Tibial nerve (tissue), 4 donors: ENCODE results near the gene MCRIP1. TPM values are rescaled to one million over a fixed set of nuclear protein-coding genes. Genes with fewer than 3 reads are reported as not detected.

Experiments
- DNase-seq, 2 donors: peaks; one replicate each; pipeline ENCODE4 v3.0.0-alpha.2; 2019; ENCODE audit warnings: low spot score in 2 of 2
- H3K27ac ChIP-seq, 4 donors: fragments of 200-600 bp; sonication (generic) in 3 of 4; one replicate each; pipeline ENCODE4 v1.5.1; 2017 to 2019; ENCODE audit warnings: mild to moderate bottlenecking in 1 of 4
- H3K27me3 ChIP-seq, 2 donors: fragments of 200-600 bp; sonication (generic) in 1 of 2; one replicate each; pipeline versions ENCODE4 v1.5.1 to v1.6.0; 2017 to 2019
- H3K36me3 ChIP-seq, 3 donors: fragments of 200-600 bp; sonication (generic); one replicate each; pipeline ENCODE4 v1.5.1; 2018 to 2019
- H3K4me1 ChIP-seq, 4 donors: fragments of 200-600 bp; sonication (generic) in 3 of 4; one replicate each; pipeline ENCODE4 v1.5.1; 2017 to 2019
- H3K4me3 ChIP-seq, 4 donors: fragments of 200-600 bp; sonication (generic) in 3 of 4; one replicate each; pipeline ENCODE4 v1.5.1; 2017 to 2019; ENCODE audit warnings: mild to moderate bottlenecking in 1 of 4, moderate library complexity in 1 of 4
- H3K9me3 ChIP-seq, 4 donors: fragments of 200-600 bp; sonication (generic) in 3 of 4; one replicate each; pipeline ENCODE4 v1.5.1; 2017 to 2019
- EP300 ChIP-seq, 2 donors: sonication (generic); formaldehyde crosslinking; IDR thresholded peaks; one replicate each; pipeline ENCODE4 v1.6.1; 2017; ENCODE audit warnings: antibody characterized with exemption in 2 of 2, mild to moderate bottlenecking in 1 of 2
- POLR2A ChIP-seq, 2 donors: fragments of 450-650 bp; IDR thresholded peaks; one replicate each; pipeline ENCODE4 v1.6.1; 2017; ENCODE audit warnings: antibody characterized with exemption in 2 of 2, mild to moderate bottlenecking in 2 of 2, moderate library complexity in 2 of 2
- WGBS, 2 donors: methylation state at CpG; one replicate each; pipeline ENCODE4 v1.1.5; 2018; 5-methylcytosine and 5-hydroxymethylcytosine counted together
- total RNA-seq, 4 donors: library from RNA; depleted of rRNA; stranded (reverse); fragments of >200 nt; gene quantifications; one replicate each; pipeline ENCODE4 v1.1.0, GENCODE V29; 2016
- TF ChIP-seq, protein P1 (sequence below), 5 experiments: fragments of 200-600 bp in 3 of 5; fragments of 450-650 bp in 2 of 5; sonication (generic) in 3 of 5; IDR thresholded peaks; one replicate each; pipeline ENCODE4 v1.5.1; 2016 to 2019; ENCODE audit warnings: antibody characterized with exemption in 5 of 5, mild to moderate bottlenecking in 3 of 5, moderate library complexity in 2 of 5

MCRIP1 gene, protein sequence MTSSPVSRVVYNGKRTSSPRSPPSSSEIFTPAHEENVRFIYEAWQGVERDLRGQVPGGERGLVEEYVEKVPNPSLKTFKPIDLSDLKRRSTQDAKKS
- total RNA-seq, result 100 to 1,000 TPM in 1 of 4 donors, 10 to 100 TPM in 3; 78.7 to 105 (median 92.5) TPM

DNA sequence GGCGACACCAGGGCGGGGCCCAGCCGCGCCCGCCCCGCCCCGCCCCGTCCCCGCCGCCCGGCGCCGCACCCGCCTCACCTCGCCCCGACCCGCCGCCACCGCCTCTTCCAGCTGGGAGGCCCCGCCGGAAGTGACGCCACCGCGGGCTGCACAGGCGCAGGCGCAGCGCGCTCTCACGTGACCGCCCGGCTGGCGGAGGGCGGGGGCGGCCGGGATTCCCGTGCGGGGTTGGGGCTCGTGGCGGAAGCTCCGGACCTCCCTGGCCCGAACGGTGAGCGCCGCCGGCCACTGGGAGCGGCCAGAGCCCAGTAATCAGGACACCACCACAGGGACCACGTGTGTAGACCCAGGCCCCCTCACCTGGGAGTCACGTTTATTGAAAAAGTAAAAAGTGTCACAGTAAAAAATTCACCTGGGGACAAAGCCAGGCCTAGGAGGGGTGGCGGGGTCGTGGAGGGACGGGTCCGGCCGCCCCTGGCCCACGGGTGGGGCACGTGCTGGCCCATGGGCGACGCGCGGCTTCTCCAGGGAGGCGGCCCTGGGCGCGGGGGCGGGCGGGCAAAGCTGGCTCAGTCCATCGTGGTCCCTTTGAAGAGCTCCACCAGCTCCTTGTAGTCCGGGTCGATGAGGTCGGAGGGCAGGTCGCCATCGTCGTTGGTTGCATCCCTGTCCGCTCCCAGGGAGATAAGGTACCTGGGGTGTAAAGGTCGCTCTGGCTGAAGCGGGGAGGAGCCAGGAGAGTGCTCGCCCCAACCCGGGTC is at the start of gene MCRIP1:
Gene MCRIP1, minus strand, starts transcription at position 132 of the 761 bp plus-strand sequence. CDS start 8,785 bp downstream, outside the sequence.
- 1 to 3% methylated on average over 28 to 33 of the region's 76 CpGs for WGBS, 2 donors
- no peaks in the 10 kb centered on the region for H3K9me3 ChIP-seq
- peak within 1 kb of the TSS; percentile 77 to 91 (median 84) for H3K4me3 ChIP-seq
- no peaks in the 10 kb centered on the region for H3K27me3 ChIP-seq
- peak; percentile 89 to 93 for DNase-seq
- H3K27ac ChIP-seq, result peak within 1 kb of the TSS; percentile 85 to 97 (median 94)
- H3K4me1 ChIP-seq, result peaks cover 0 to 49% (median 19%) of the 10 kb centered on the region in 4 donors
- peak; percentile 82 to 92 for TF ChIP-seq POLR2A (IDR thresholded peaks at IDR 0.05)
- TF ChIP-seq, protein P1, sequence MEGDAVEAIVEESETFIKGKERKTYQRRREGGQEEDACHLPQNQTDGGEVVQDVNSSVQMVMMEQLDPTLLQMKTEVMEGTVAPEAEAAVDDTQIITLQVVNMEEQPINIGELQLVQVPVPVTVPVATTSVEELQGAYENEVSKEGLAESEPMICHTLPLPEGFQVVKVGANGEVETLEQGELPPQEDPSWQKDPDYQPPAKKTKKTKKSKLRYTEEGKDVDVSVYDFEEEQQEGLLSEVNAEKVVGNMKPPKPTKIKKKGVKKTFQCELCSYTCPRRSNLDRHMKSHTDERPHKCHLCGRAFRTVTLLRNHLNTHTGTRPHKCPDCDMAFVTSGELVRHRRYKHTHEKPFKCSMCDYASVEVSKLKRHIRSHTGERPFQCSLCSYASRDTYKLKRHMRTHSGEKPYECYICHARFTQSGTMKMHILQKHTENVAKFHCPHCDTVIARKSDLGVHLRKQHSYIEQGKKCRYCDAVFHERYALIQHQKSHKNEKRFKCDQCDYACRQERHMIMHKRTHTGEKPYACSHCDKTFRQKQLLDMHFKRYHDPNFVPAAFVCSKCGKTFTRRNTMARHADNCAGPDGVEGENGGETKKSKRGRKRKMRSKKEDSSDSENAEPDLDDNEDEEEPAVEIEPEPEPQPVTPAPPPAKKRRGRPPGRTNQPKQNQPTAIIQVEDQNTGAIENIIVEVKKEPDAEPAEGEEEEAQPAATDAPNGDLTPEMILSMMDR (IDR thresholded peaks at IDR 0.05), result no peak
- peak; percentile 66 to 91 for TF ChIP-seq EP300 (IDR thresholded peaks at IDR 0.05)
- peaks cover 0 to 6% (median 0%) of the 10 kb centered on the region in 3 donors for H3K36me3 ChIP-seq

DNA sequence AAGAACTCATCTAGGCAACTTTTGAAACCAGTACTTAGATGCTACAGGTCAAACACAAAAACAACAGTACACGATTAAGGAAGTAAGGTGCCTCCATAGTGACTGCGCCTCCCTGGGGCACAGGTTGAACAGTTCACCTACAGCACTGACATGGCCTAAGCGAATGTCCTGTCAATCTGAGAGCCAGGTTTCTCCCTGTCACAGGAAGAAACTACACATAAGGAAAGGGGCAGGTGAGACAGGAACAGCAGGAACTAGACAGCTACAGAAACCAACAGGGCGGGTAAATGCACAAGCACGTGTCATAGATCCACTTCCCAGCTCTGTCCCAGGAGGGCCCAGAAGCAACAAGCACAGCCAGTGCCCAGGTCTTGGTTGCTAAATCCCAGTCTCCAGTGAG is 46.0 kb upstream of the MCRIP1 start:
- H3K4me3 ChIP-seq, result no peak overlapping the region
- H3K27ac ChIP-seq, result no peak overlapping the region
- WGBS, 2 donors, result 86 to 90% methylated on average over 5 of the region's 5 CpGs
- TF ChIP-seq POLR2A (IDR thresholded peaks at IDR 0.05), result no peak
- TF ChIP-seq, protein P1 (IDR thresholded peaks at IDR 0.05), result no peak
- TF ChIP-seq EP300 (IDR thresholded peaks at IDR 0.05), result no peak
- no peak for DNase-seq
- no peaks in the 10 kb centered on the region for H3K4me1 ChIP-seq
- peaks cover 0 to 52% (median 0%) of the 10 kb centered on the region in 3 donors for H3K36me3 ChIP-seq
- no peaks in the 10 kb centered on the region for H3K9me3 ChIP-seq
- no peaks in the 10 kb centered on the region for H3K27me3 ChIP-seq

DNA sequence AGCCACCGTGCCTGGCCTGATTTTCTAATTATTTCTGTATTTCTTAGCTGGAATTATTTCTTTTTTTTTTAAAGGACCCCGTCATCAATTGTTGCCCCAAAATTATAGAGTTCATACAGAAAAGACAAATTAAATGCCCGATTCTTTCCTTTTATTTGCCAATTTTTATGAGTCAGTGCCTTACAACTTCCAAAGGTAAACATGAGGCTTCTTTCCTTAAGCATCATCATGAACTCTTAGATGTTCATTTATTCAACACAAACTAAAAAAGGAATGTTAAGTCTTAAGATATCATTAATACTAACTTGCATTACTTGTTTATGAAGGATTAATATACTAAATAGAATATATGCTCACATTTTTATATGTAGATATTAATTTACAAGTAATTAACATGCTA is 45.2 kb upstream of the MCRIP1 start:
- Histone ChIP-seq H3K4me1 (peaks cover 0 to 6% (median 3%) of the 10 kb centered on the region in 4 donors), H3K27me3 (no peaks in the 10 kb centered on the region), H3K36me3 (peaks cover 0 to 44% (median 0%) of the 10 kb centered on the region in 3 donors), H3K4me3 (no peak overlapping the region), H3K9me3 (no peaks in the 10 kb centered on the region), H3K27ac (no peak overlapping the region)
- DNase-seq, result no peak
- TF ChIP-seq, protein P1 (IDR thresholded peaks at IDR 0.05), result no peak
- TF ChIP-seq POLR2A (IDR thresholded peaks at IDR 0.05) (no peak), EP300 (IDR thresholded peaks at IDR 0.05) (no peak)
- 89 to 94% methylated on average over 3 of the region's 3 CpGs for WGBS, 2 donors

DNA sequence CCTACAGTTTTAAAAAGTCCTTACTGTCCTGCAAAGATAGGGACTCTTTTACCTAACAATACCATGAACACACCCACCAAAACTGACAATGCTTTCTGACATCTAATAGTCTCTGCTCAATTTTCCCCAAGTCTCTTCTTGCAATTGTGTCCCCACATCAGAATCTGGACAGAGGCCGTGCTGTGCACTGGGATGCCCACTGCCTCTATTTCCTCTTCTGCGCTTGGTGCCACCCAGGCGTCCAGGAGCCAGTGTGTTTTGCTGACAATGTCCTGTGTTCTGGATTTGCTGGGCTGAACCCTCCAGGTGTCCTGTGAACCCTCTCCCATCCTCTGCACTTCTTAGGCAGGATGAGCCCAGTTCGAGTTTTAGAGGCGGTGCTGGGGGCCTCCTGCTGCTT is 44.5 kb upstream of the MCRIP1 start:
- Histone ChIP-seq H3K27me3 (no peaks in the 10 kb centered on the region), H3K4me3 (no peak overlapping the region), H3K27ac (no peak overlapping the region), H3K36me3 (peaks cover 0 to 36% (median 0%) of the 10 kb centered on the region in 3 donors), H3K4me1 (peaks cover 0 to 13% (median 10%) of the 10 kb centered on the region in 4 donors), H3K9me3 (no peaks in the 10 kb centered on the region)
- no peak for TF ChIP-seq POLR2A (IDR thresholded peaks at IDR 0.05)
- TF ChIP-seq, protein P1 (IDR thresholded peaks at IDR 0.05), result no peak
- TF ChIP-seq EP300 (IDR thresholded peaks at IDR 0.05), result no peak
- DNase-seq, result no peak
- WGBS, 2 donors, result 90 to 93% methylated on average over 5 of the region's 5 CpGs
